K562 (cell line): Measurements from ENCODE around the gene KCND3. TPM values are rescaled to one million over a fixed set of nuclear protein-coding genes. Genes with fewer than 3 reads are reported as not detected.

ENCODE experiments used
- ATAC-seq: fragments of 200-7000 bp; cut with Tn5 transposase; 3 replicates; pipeline ENCODE4 v1.9.1; 2020; ENCODE audit warnings: moderate library complexity
- BruUV-seq: library from RNA; stranded (reverse); fragments of 400-500 nt; replicated peaks from 2 replicates; lab custom pipeline; 2021; lab: Mats Ljungman, UMichigan
- CTCF ChIA-PET: fragments of 300-600 bp; formaldehyde crosslinking; extraction: SDS; loops from one replicate; lab custom pipeline; 2021; ENCODE audit warnings: low intra/inter-chr PET ratio; lab: Yijun Ruan, JAX
- POLR2A ChIA-PET: fragments of 300-600, 350-650 bp; sonication (Branson Sonifier 250); formaldehyde crosslinking; extraction: SDS; loops from one replicate; lab custom pipeline; 2021; ENCODE audit warnings: antibody characterized with exemption, inconsistent platforms; lab: Yijun Ruan, JAX
- DNase-seq, 4 experiments: peaks; one replicate each; pipeline versions ENCODE4 v3.0.0 to v3.0.0-alpha.2; 2011 to 2018; ENCODE audit warnings: low spot score in 3 of 4, mixed read lengths in 3 of 4; ENCODE audit errors: extremely low read depth in 1 of 4
- FAIRE-seq: peaks from 2 replicates; lab custom pipeline; 2011; peaks lifted over from hg19 to GRCh38; lab: Jason Lieb, UNC
- H2AFZ ChIP-seq: 2 replicates; pipeline ENCODE4 v1.6.0; 2011; ENCODE audit warnings: low read depth, low read length, control low read depth, inconsistent platforms
- H3K27ac ChIP-seq: fragments of 200-600 bp; 3 replicates; pipeline ENCODE4 v1.8.0; 2011; ENCODE audit warnings: low read depth, mild to moderate bottlenecking, control low read depth, inconsistent platforms, low read length, moderate library complexity, mixed read lengths; ENCODE audit errors: extremely low read depth
- H3K27me3 ChIP-seq, 2 experiments: fragments of 300-600 bp in 1 of 2; 2 replicates in 1 of 2; 3 replicates in 1 of 2; pipeline versions ENCODE4 v1.6.0 to v1.8.0; 2011; ENCODE audit warnings: inconsistent platforms in 2 of 2, low read length in 2 of 2, mild to moderate bottlenecking in 1 of 2, mixed read lengths in 1 of 2, moderate library complexity in 1 of 2; ENCODE audit not compliant: control insufficient read depth in 2 of 2, insufficient read depth in 2 of 2
- H3K36me3 ChIP-seq: fragments of 300-600 bp; 3 replicates; pipeline ENCODE4 v1.8.0; 2011; ENCODE audit warnings: mild to moderate bottlenecking, low read length, inconsistent platforms; ENCODE audit not compliant: control insufficient read depth, insufficient read depth
- H3K4me1 ChIP-seq, 2 experiments: fragments of 200-600 bp in 1 of 2; replicated peaks in 1 of 2; 2 replicates in 1 of 2; 3 replicates in 1 of 2; pipeline versions ENCODE4 v1.5.1 to v1.8.0; 2011; ENCODE audit warnings: inconsistent platforms in 2 of 2, low read length in 2 of 2, mild to moderate bottlenecking in 1 of 2, mixed read lengths in 1 of 2, moderate library complexity in 1 of 2; ENCODE audit not compliant: control insufficient read depth in 2 of 2, insufficient read depth in 2 of 2
- H3K4me2 ChIP-seq: 2 replicates; pipeline ENCODE4 v1.6.1; 2011; ENCODE audit warnings: low read length, control low read depth, inconsistent platforms, mixed read lengths; ENCODE audit not compliant: insufficient read depth
- H3K4me3 ChIP-seq: fragments of 200-600 bp; sonication (generic), shearing (Covaris generic); 2 replicates; pipeline ENCODE4 v1.5.1; 2016; ENCODE audit warnings: control low read depth, inconsistent platforms
- H3K79me2 ChIP-seq: fragments of 200-600 bp; 3 replicates; pipeline ENCODE4 v1.8.0; 2011; ENCODE audit warnings: low read length, inconsistent platforms; ENCODE audit not compliant: control insufficient read depth, insufficient read depth
- H3K9ac ChIP-seq, 2 experiments: 2 replicates each; pipeline versions ENCODE4 v1.6.0 to v1.6.1; 2011; ENCODE audit warnings: low read depth in 2 of 2, low read length in 2 of 2, control low read depth in 1 of 2, inconsistent platforms in 1 of 2, mild to moderate bottlenecking in 1 of 2, mixed read lengths in 1 of 2; ENCODE audit not compliant: insufficient read depth in 1 of 2
- H3K9me1 ChIP-seq: one replicate; pipeline ENCODE4 v1.6.0; 2011; ENCODE audit warnings: inconsistent platforms, mild to moderate bottlenecking, low read length, moderate library complexity; ENCODE audit not compliant: control insufficient read depth, insufficient read depth
- H3K9me3 ChIP-seq: replicated peaks from 2 replicates; pipeline ENCODE4 v1.5.1; 2011; ENCODE audit warnings: low read depth, low read length, inconsistent platforms; ENCODE audit not compliant: control insufficient read depth, insufficient read depth
- H4K20me1 ChIP-seq: replicated peaks from 2 replicates; pipeline ENCODE4 v1.6.1; 2011; ENCODE audit warnings: low read length, inconsistent platforms, mixed read lengths; ENCODE audit not compliant: control insufficient read depth, insufficient read depth
- BRF1 ChIP-seq: IDR thresholded peaks from 3 replicates; pipeline ENCODE4 v1.6.1; 2011; ENCODE audit warnings: borderline replicate concordance, mild to moderate bottlenecking; ENCODE audit not compliant: insufficient read length; ENCODE audit errors: extremely low read depth
- EGR1 ChIP-seq: fragments of 450-650 bp; conservative IDR thresholded peaks from 2 replicates; pipeline ENCODE4 v1.6.1; 2017; ENCODE audit warnings: mild to moderate bottlenecking
- KLF1 ChIP-seq: fragments of 450-650 bp; IDR thresholded peaks from 2 replicates; pipeline ENCODE4 v1.6.1; 2016; ENCODE audit warnings: missing genetic modification characterization, missing compliant biosample characterization
- NFATC3 ChIP-seq: fragments of 450-650 bp; IDR thresholded peaks from 2 replicates; pipeline ENCODE4 v1.6.1; 2017; ENCODE audit warnings: mild to moderate bottlenecking
- NONO ChIP-seq, 2 experiments: fragments of 200-400 bp in 1 of 2; fragments of 450-650 bp in 1 of 2; formaldehyde crosslinking in 1 of 2; IDR thresholded peaks; 2 replicates each; pipeline ENCODE4 v1.6.1; 2017; ENCODE audit warnings: low read depth in 2 of 2, mild to moderate bottlenecking in 2 of 2, moderate library complexity in 2 of 2, low read length in 1 of 2
- SAFB2 ChIP-seq: fragments of 200-400 bp; formaldehyde crosslinking; IDR thresholded peaks from 2 replicates; pipeline ENCODE4 v1.6.1; 2018; ENCODE audit warnings: borderline replicate concordance, low read length, low read depth, moderate library complexity; ENCODE audit not compliant: severe bottlenecking
- ZBTB33 ChIP-seq: sonication (generic); formaldehyde crosslinking; IDR thresholded peaks from 2 replicates; pipeline ENCODE4 v1.8.1; 2023; ENCODE audit warnings: mild to moderate bottlenecking, missing genetic modification reagents
- ZC3H4 ChIP-seq: sonication (generic); formaldehyde crosslinking; IDR thresholded peaks from 2 replicates; pipeline ENCODE4 v1.9.0; 2021; ENCODE audit warnings: missing genetic modification reagents, borderline replicate concordance
- ZSCAN29 ChIP-seq: fragments of 450-650 bp; IDR thresholded peaks from 2 replicates; pipeline ENCODE4 v1.6.1; 2017
- WGBS: fragments of 100-300 bp; shearing (Covaris generic); methylation state at CpG from one replicate; pipeline ENCODE4 v1.1.6; 2016; ENCODE audit warnings: low coverage, mixed read lengths; ENCODE audit not compliant: insufficient coverage; ENCODE audit errors: missing lambda C conversion rate; 5-methylcytosine and 5-hydroxymethylcytosine counted together
- in situ Hi-C: fragments of 300-500 bp; cut with MboI; formaldehyde crosslinking; loops from 4 replicates; pipeline ENCODE4 v1.15.0; 2018; ENCODE audit warnings: inconsistent platforms, mixed read lengths
- intact Hi-C: fragments of 100-400 bp; cut with micrococcal nuclease; formaldehyde crosslinking; loops from 2 replicates; pipeline ENCODE4 v1.14.2; 2022
- polyA plus RNA-seq, 8 experiments: library from polyadenylated mRNA; depleted of rRNA in 4 of 8; stranded (reverse) in 5 of 8; unstranded in 3 of 8; fragments of >200 nt; fragmentation: Nextera tagmentation in 2 of 8; fragmentation: Illumina TruSeq in 1 of 8; extraction: Ambion mirVana in 2 of 8; extraction: Trizol in 1 of 8; gene quantifications; 2 replicates each; pipeline versions ENCODE4 v1.2.1 to v1.2.3, GENCODE V29; 2011 to 2014; ENCODE audit warnings: inconsistent platforms in 1 of 8, missing spikeins in 1 of 8
- total RNA-seq, 7 experiments: library from RNA; depleted of rRNA in 6 of 7; stranded (reverse); fragments of >200 nt in 6 of 7; fragmentation: Illumina TruSeq in 2 of 7; extraction: Trizol in 2 of 7; gene quantifications; 2 replicates each; pipeline versions ENCODE4 v1.2.1 to v1.2.3, GENCODE V29; 2011 to 2021; ENCODE audit warnings: low replicate concordance in 1 of 7

The KCND3 gene
- total and polyA plus RNA-seq, 9 of the 15 experiments (the other 6 are each of a cell fraction or from before 2014, with no cell fraction given), result not detected

- Histone ChIP-seq H4K20me1 (no peaks in the 10 kb centered on the region; the same call in 1 of the 2 replicates), H3K27me3 (peaks cover 7 to 10% of the 10 kb centered on the region in 2 experiments; a peak in 4 of 5 replicates), H3K9ac (no peak overlapping the region), H3K36me3 (no peaks in the 10 kb centered on the region), H3K4me3 (no peak overlapping the region), H3K9me1 (no peaks in the 10 kb centered on the region), H3K4me2 (no peak overlapping the region), H3K9me3 (no peaks in the 10 kb centered on the region), H3K79me2 (no peaks in the 10 kb centered on the region), H3K27ac (no peak overlapping the region), H2AFZ (no peak overlapping the region), H3K4me1 (no peaks in the 10 kb centered on the region)
- BruUV-seq, result no TSS peak
- DNase-seq, result no peak
- TF ChIP-seq NONO (IDR thresholded peaks at IDR 0.05; ENCODE audit: low read depth in 2 of 2, low read length in 1 of 2) (no peak), SAFB2 (no peak), ZC3H4 (CRISPR knock-in tag) (no peak), ZBTB33 (CRISPR knock-in tag) (no peak), EGR1 (no peak), NFATC3 (no peak), BRF1 (no peak), KLF1 (tag) (no peak), ZSCAN29 (no peak)
- ATAC-seq, result no peak
- intact Hi-C loops (no loop called here), in situ Hi-C loops (no loop called here)
- FAIRE-seq, result no peak
- CTCF ChIA-PET, result no interaction called here
- 0% methylated on average over 3 of the region's 3 CpGs for WGBS
- POLR2A ChIA-PET, result no interaction called here
Observed at GRCh38 chr1:111842411-111842810, 147.1 kb downstream of the KCND3 start.
